ENCODE measurements around the gene OR8K3.

The OR8K3 gene

GRCh38 chr11:56314844-56315243 lies at the start of gene OR8K3:
Gene OR8K3, plus strand, starts transcription at chr11:56315144. Its CDS starts 3,163 bp downstream, at chr11:56318307.
- no peak for DNase-seq (ENCODE audit: low spot score)

GRCh38 chr11:56271092-56271491 lies 43.9 kb upstream of the OR8K3 start:
- DNase-seq (ENCODE audit: low spot score) = no peak

GRCh38 chr11:56273854-56274253 lies 41.1 kb upstream of the OR8K3 start, which contains the start of gene OR5T1:
Gene OR5T1, plus strand, starts transcription at chr11:56274154. Its CDS starts 1,485 bp downstream, at chr11:56275639.
- no peak for DNase-seq (ENCODE audit: low spot score)

- DNase-seq (ENCODE audit: low spot score) = no peak
These were observed 22.8 kb upstream of the OR8K3 start, which contains the start of gene OR8H1 for GRCh38 chr11:56292154-56292553. Gene OR8H1, minus strand, starts transcription at chr11:56292254. Its CDS starts 1,192 bp downstream, at chr11:56291062.

- no peak for DNase-seq (ENCODE audit: low spot score)
These were observed 18.0 kb upstream of the OR8K3 start for GRCh38 chr11:56296898-56297297.

- DNase-seq (ENCODE audit: low spot score) = no peak
These were observed 7.1 kb upstream of the OR8K3 start for GRCh38 chr11:56307836-56308235.

- DNase-seq (ENCODE audit: low spot score) = no peak
These were observed 17.0 kb downstream of the OR8K3 start for GRCh38 chr11:56331861-56332491.

- DNase-seq (ENCODE audit: low spot score) = no peak
These were observed 18.2 kb downstream of the OR8K3 start for GRCh38 chr11:56333156-56333555.

GRCh38 chr11:56340289-56340688 lies 25.3 kb downstream of the OR8K3 start:
- no peak for DNase-seq (ENCODE audit: low spot score)

GRCh38 chr11:56345739-56346138 lies 30.8 kb downstream of the OR8K3 start, which contains the start of gene OR8K1:
Gene OR8K1, plus strand, starts transcription at chr11:56346039. Its CDS starts 0 bp downstream, at chr11:56346039.
- DNase-seq (ENCODE audit: low spot score) = no peak

- DNase-seq (ENCODE audit: low spot score) = no peak
These were observed 39.0 kb downstream of the OR8K3 start, which contains the start of gene OR8J1 for GRCh38 chr11:56353991-56354390. Gene OR8J1, plus strand, starts transcription at chr11:56354291. Its CDS starts 5,956 bp downstream, at chr11:56360247.
